Right atrium auricular region (tissue), 2 donors: ENCODE measurements around the gene CLDN3. TPM values are rescaled to one million over a fixed set of nuclear protein-coding genes. Genes with fewer than 3 reads are reported as not detected.

ENCODE experiments used
- DNase-seq: peaks from one replicate; pipeline ENCODE4 v3.0.0-alpha.2; 2019; ENCODE audit warnings: low spot score
- H3K27ac ChIP-seq, 2 donors: fragments of 200-600 bp; sonication (generic); 1 replicate in 1 of 2; 2 replicates in 1 of 2; pipeline ENCODE4 v1.5.1; 2016 to 2019
- H3K27me3 ChIP-seq, 2 donors: fragments of 200-600 bp; sonication (generic); one replicate each; pipeline versions ENCODE4 v1.5.1 to v1.6.0; 2017 to 2019
- H3K36me3 ChIP-seq: fragments of 200-600 bp; sonication (generic); one replicate; pipeline ENCODE4 v1.5.1; 2016
- H3K4me1 ChIP-seq, 2 donors: fragments of 200-600 bp; sonication (generic); one replicate each; pipeline versions ENCODE4 v1.5.1 to v1.6.0; 2017 to 2019
- H3K4me3 ChIP-seq, 2 donors: fragments of 200-600 bp; sonication (generic); 1 replicate in 1 of 2; 2 replicates in 1 of 2; pipeline ENCODE4 v1.5.1; 2017 to 2019; ENCODE audit warnings: mild to moderate bottlenecking in 1 of 2, moderate library complexity in 1 of 2
- H3K9me3 ChIP-seq, 2 donors: fragments of 200-600 bp; sonication (generic); one replicate each; pipeline ENCODE4 v1.5.1; 2019
- total RNA-seq, 2 donors: library from RNA; depleted of rRNA; stranded (reverse); fragments of >200 nt; gene quantifications; one replicate each; pipeline ENCODE4 v1.1.0, GENCODE V29; 2016
- TF ChIP-seq, protein P1 (sequence below), 2 donors: fragments of 200-600 bp; sonication (generic); IDR thresholded peaks; one replicate each; pipeline ENCODE4 v1.5.1; 2019; ENCODE audit warnings: antibody characterized with exemption in 2 of 2

The CLDN3 gene
- total RNA-seq, 2 donors from 2014 or later, result not detected

DNA sequence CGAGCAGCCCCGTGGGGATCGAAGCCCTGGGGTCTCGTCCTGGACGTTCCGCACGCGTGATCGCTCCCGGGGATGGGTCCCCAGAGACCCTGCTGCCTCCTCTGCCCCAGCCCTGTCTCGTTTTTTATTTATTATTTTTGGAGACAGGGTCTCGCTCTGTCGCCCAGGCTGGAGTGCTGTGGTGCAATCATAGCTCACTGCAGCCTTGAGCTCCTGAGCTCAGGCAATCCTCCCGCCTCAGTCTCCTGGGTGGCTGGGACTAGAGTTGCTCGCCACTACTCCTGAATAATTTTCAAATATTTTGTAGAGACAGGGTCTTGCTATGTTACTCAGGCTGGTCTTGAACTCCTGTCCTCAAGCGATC, 50.3 kb downstream of the CLDN3 start:
- peaks cover 0 to 32% of the 10 kb centered on the region in 2 donors for H3K4me1 ChIP-seq
- H3K36me3 ChIP-seq, result no peaks in the 10 kb centered on the region
- DNase-seq, result no peak
- H3K4me3 ChIP-seq, result peak overlapping the region; percentile 85 to 86
- no peak overlapping the region for H3K27ac ChIP-seq
- H3K27me3 ChIP-seq, result no peaks in the 10 kb centered on the region
- TF ChIP-seq, protein P1, sequence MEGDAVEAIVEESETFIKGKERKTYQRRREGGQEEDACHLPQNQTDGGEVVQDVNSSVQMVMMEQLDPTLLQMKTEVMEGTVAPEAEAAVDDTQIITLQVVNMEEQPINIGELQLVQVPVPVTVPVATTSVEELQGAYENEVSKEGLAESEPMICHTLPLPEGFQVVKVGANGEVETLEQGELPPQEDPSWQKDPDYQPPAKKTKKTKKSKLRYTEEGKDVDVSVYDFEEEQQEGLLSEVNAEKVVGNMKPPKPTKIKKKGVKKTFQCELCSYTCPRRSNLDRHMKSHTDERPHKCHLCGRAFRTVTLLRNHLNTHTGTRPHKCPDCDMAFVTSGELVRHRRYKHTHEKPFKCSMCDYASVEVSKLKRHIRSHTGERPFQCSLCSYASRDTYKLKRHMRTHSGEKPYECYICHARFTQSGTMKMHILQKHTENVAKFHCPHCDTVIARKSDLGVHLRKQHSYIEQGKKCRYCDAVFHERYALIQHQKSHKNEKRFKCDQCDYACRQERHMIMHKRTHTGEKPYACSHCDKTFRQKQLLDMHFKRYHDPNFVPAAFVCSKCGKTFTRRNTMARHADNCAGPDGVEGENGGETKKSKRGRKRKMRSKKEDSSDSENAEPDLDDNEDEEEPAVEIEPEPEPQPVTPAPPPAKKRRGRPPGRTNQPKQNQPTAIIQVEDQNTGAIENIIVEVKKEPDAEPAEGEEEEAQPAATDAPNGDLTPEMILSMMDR (IDR thresholded peaks at IDR 0.05), result no peak
- no peaks in the 10 kb centered on the region for H3K9me3 ChIP-seq

Other genes with a start within 250 kb of the CLDN3 start
- gene BAZ1B, start 248.0 kb downstream of the CLDN3 start, total RNA-seq, result 10 to 100 TPM; 29.0 to 37.7 TPM
- gene BCL7B, start 212.6 kb downstream of the CLDN3 start, total RNA-seq, result 100 to 1,000 TPM; 108 to 128 TPM
- 10 to 100 TPM; 20.5 to 28.3 TPM for gene TBL2, start 191.7 kb downstream of the CLDN3 start, total RNA-seq
- gene MLXIPL, start 145.7 kb downstream of the CLDN3 start, total RNA-seq, result 1 to 10 TPM in 1 of 2 donors, under 1 TPM in 1; 0.41 to 1.3 TPM
- 1 to 10 TPM; 1.6 to 2.2 TPM for gene VPS37D, start 102.4 kb downstream of the CLDN3 start, total RNA-seq
- gene DNAJC30, start 86.8 kb downstream of the CLDN3 start, total RNA-seq, result 10 to 100 TPM in 1 of 2 donors, 1 to 10 TPM in 1; 6.3 to 12.9 TPM
- 10 to 100 TPM; 58.9 to 60.9 TPM for gene BUD23, start 86.7 kb downstream of the CLDN3 start, total RNA-seq
- 1 to 10 TPM; 2.6 TPM for gene STX1A, start 50.6 kb downstream of the CLDN3 start, total RNA-seq
- 10 to 100 TPM; 15.5 to 31.5 TPM for gene ABHD11, start 31.5 kb downstream of the CLDN3 start, total RNA-seq
- under 1 TPM in 1 of 2 donors, not detected in 1; 0.41 TPM for gene CLDN4, start 60.7 kb upstream of the CLDN3 start, total RNA-seq
- under 1 TPM in 1 of 2 donors, not detected in 1; 0.39 TPM for gene METTL27, start 72.2 kb upstream of the CLDN3 start, total RNA-seq
- gene TMEM270, start 90.9 kb upstream of the CLDN3 start, total RNA-seq, result not detected